Measurements from ENCODE around the gene TMEM156.
A peak's percentile ranks its signal among the peaks of the same experiment; 100 is the strongest.

Gene TMEM156

DNA sequence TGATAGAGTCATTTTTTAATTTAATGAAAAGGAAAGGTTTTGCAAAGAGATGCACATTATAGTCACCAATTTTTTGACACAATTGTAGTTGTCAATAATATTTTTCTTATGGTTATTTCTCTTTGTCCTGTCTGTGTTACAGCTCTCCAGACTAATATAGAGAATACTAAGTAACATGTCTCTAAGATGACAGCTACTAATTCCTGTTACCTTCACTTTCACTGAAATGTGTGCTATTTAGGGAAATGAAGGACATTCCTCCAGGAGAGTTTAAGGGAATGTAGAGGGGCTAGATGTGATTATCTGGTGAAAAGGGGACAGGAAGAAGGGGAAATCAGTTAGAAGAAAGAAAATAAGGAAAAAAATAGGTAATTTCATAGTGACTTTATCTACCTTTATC lies 31.2 kb upstream of the TMEM156 start:
- no peak for TF ChIP-seq CTCF (conservative IDR thresholded peaks at IDR 0.05; ENCODE audit: low read length)
- no peak overlapping the region for H3K4me3 ChIP-seq (ENCODE audit: low read length)
- DNase-seq (ENCODE audit: low read depth) = no peak

- no peak overlapping the region for H3K4me3 ChIP-seq (ENCODE audit: low read length)
These were observed 30.5 kb upstream of the TMEM156 start for GRCh38 chr4:39062770-39063097.

DNA sequence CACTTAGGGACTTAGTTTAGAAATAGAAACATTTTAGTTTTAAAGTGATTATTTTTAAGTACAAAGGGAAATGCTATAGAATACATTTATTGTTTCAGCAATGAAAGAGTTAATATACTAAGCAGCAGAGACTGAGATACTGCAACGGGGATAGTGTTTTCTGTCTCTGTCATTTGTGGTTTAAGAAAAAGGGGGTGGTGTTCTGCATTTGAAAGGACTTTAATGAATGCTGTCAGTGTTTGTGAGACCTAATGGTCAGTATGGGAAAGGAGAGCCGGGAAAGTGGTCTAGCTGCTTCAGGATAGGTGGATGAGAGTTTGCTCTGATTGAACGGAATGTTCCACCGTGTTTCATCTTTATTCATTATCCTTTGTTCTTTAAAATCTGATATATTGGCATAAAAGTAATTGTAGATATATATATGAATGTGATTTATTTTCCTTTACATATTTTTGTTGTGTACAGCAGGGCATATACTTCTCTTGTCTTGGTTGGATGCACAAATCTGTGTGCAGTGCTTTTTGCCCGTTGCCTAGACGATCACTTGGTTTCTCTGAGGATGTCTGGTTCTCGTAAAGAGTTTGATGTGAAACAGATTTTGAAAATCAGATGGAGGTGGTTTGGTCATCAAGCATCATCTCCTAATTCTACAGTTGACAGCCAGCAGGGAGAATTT lies 30.0 kb upstream of the TMEM156 start, which contains the start of gene KLHL5:
Gene KLHL5 (plus strand): TSS at position 139 of the 676 bp plus-strand sequence. CDS start 421 bp downstream, at position 560.
- peak; percentile 40 for DNase-seq (ENCODE audit: low read depth)
- no peak for TF ChIP-seq CTCF (conservative IDR thresholded peaks at IDR 0.05; ENCODE audit: low read length)
- no peak within 1 kb of the TSS for H3K4me3 ChIP-seq (ENCODE audit: low read length)

More at GRCh38 chr4:39062770-39063097, 30.5 kb upstream of the TMEM156 start:
- no peak for TF ChIP-seq CTCF (conservative IDR thresholded peaks at IDR 0.05; ENCODE audit: low read length)
- DNase-seq (ENCODE audit: low read depth) = no peak

- no peak for DNase-seq (ENCODE audit: low read depth)
- no peak for TF ChIP-seq CTCF (conservative IDR thresholded peaks at IDR 0.05; ENCODE audit: low read length)
- no peak overlapping the region for H3K4me3 ChIP-seq (ENCODE audit: low read length)
These were observed 29.2 kb upstream of the TMEM156 start for GRCh38 chr4:39061457-39061856.

- no peak for TF ChIP-seq CTCF (conservative IDR thresholded peaks at IDR 0.05; ENCODE audit: low read length)
- H3K4me3 ChIP-seq (ENCODE audit: low read length) = no peak overlapping the region
- DNase-seq (ENCODE audit: low read depth) = no peak
These were observed 23.8 kb upstream of the TMEM156 start for GRCh38 chr4:39056023-39056422.

DNA sequence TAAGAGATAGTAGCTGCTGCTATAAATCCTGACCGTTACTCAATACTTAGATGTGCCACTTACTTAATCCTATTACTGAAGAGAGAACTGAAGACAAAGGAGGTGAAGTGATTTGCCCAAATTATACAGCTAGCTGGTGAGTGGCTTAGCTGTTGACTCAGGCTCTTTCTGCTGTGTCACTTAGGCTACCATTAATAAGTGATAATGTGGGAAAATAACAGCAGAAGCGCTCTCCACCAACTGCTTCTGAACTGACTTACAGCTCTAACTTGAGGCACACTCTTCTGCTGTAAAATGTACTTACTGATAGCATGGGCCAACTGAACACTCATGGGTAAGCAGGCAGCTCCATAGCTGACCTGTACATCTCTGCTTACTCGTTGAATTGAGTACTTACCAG lies 22.3 kb upstream of the TMEM156 start:
- H3K4me3 ChIP-seq (ENCODE audit: low read length) = no peak overlapping the region
- TF ChIP-seq CTCF (conservative IDR thresholded peaks at IDR 0.05; ENCODE audit: low read length) = no peak
- no peak for DNase-seq (ENCODE audit: low read depth)

- TF ChIP-seq CTCF (conservative IDR thresholded peaks at IDR 0.05; ENCODE audit: low read length) = no peak
- DNase-seq (ENCODE audit: low read depth) = no peak
- H3K4me3 ChIP-seq (ENCODE audit: low read length) = no peak overlapping the region
These were observed 21.8 kb upstream of the TMEM156 start for GRCh38 chr4:39053983-39054382.

All from AG10803 (cell line).